ENCODE measurements around the gene UQCC5. TPM values are rescaled to one million over a fixed set of nuclear protein-coding genes. Genes with fewer than 3 reads are reported as not detected.

UQCC5 gene
- total and polyA plus RNA-seq, 3 donors from 2014 or later, result 23.0 to 37.0 (median 30.5) TPM

DNA sequence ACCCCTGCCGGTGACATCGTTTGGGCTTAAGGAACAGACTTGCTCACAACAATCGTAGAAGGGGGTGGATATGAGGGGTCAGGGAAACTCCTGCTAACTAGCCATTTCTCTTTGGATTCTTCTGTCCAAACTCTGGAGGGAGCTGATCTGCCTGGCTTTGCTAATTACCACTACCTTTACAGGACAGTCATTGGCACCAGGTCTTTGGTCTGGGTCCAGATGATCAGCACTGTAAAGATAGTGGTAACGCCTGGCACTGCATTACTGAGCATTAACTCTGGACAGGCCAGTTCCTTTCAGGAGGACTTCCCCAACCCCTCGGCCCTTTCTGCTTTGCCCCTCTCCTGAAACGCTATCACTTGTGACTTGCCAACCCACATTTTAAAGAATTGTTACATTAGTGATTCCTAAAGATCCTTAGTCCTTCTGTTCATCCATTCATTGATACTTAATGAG is 788 bp downstream of the UQCC5 start:
- no peak for DNase-seq
- Histone ChIP-seq H3K4me1 (peaks cover 37% of the 10 kb centered on the region), H3K4me3 (peak overlapping the region; percentile 66 to 83), H3K9me3 (no peaks in the 10 kb centered on the region), H3K27ac (peak overlapping the region; percentile 53 to 79), H3K36me3 (ENCODE audit: low read depth, missing control alignments) (no peaks in the 10 kb centered on the region), H3K27me3 (no peaks in the 10 kb centered on the region)
- TF ChIP-seq, protein P1, sequence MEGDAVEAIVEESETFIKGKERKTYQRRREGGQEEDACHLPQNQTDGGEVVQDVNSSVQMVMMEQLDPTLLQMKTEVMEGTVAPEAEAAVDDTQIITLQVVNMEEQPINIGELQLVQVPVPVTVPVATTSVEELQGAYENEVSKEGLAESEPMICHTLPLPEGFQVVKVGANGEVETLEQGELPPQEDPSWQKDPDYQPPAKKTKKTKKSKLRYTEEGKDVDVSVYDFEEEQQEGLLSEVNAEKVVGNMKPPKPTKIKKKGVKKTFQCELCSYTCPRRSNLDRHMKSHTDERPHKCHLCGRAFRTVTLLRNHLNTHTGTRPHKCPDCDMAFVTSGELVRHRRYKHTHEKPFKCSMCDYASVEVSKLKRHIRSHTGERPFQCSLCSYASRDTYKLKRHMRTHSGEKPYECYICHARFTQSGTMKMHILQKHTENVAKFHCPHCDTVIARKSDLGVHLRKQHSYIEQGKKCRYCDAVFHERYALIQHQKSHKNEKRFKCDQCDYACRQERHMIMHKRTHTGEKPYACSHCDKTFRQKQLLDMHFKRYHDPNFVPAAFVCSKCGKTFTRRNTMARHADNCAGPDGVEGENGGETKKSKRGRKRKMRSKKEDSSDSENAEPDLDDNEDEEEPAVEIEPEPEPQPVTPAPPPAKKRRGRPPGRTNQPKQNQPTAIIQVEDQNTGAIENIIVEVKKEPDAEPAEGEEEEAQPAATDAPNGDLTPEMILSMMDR (IDR thresholded peaks at IDR 0.05), result no peak
- TF ChIP-seq POLR2A (IDR thresholded peaks at IDR 0.05), result no peak
- 1 to 3% methylated on average over 6 of the region's 6 CpGs for WGBS, 2 donors
- intact Hi-C loops (cut with DNase I; ENCODE audit: low total_unique reads), result loop anchor here (5.0 kb wide), 1 partner anchor 50 kb away; no protein-coding TSS in a partner anchor

DNA sequence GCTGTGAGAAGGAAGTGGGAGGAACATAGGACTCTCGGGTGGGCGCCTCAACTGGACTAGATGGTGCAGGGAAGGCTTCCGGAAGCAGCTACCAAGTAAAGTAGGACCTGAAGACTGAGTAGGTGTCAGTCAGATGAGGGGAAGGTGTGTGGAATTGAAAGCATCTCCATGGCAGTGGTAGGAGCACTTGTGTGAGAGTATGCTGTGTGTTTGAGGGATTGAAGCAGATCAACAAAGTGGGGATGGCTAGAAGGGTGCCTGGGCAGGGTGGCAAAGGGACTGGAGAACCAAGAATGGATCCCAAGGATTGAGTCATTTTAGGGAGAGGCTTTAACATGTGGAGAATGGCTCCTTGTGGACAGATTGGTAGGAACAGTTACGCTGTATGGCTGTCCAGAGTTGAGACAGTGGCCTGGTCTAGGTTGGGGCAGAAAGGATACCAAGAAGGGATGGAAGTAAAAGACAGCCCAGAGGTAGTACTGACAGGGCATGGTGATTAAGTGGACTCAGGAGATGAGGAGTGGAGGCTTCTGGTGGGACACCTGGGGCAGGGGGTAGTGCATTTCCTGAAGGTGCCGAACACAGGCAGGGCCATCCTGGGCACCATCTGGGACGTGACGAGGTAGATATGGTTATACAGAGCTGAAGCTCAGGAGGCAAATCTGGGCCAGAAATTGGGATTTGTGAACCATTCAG is 1.5 kb downstream of the UQCC5 start:
- 56 to 62% methylated on average over 7 of the region's 7 CpGs for WGBS, 2 donors
- H3K27ac ChIP-seq, result peak overlapping the region in 1 of 2 donors; percentile 79
- TF ChIP-seq, protein P1 (IDR thresholded peaks at IDR 0.05), result no peak
- no peak for TF ChIP-seq POLR2A (IDR thresholded peaks at IDR 0.05)
- no peaks in the 10 kb centered on the region for H3K9me3 ChIP-seq
- peak overlapping the region; percentile 66 to 83 for H3K4me3 ChIP-seq
- intact Hi-C loops (cut with DNase I; ENCODE audit: low total_unique reads), result loop anchor here (5.0 kb wide), 1 partner anchor 51 kb away; no protein-coding TSS in a partner anchor
- H3K27me3 ChIP-seq, result no peaks in the 10 kb centered on the region
- H3K4me1 ChIP-seq, result peaks cover 32% of the 10 kb centered on the region
- peak; percentile 13 for DNase-seq
- no peaks in the 10 kb centered on the region for H3K36me3 ChIP-seq (ENCODE audit: low read depth, missing control alignments)

DNA sequence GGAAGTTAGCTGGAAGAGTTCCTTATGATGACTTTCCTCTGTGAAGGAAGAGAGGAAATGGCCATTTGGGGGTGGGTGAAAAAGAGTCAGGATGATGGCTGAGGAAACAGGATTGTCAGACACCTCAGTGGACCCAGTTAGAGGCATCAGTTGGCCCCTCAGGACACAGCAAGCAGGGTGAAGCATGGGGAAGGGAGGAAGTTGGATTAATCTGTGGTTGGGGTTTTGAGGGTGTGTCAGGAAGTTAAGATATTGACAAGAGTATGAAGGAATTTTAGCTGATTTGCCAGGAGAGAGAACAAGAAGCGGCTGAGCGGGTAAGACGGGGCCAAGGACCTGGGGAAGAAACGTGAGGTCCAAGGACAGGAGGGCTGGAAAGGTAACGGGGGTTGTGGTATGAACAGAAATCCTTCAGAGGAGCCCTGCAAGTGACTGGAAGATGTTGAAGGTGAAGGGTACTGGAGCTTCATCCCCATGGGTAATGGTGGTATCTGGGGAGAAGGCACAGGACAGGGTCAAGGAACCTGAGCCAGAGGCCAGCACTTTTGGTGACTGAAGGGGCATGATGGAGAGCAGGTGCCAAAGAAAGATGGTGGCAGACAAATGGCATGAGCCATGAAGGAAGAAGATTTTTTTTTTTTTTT is 2.7 kb downstream of the UQCC5 start:
- intact Hi-C loops (cut with DNase I; ENCODE audit: low total_unique reads), result loop anchor here (5.0 kb wide), 1 partner anchor 52 kb away; no protein-coding TSS in a partner anchor
- H3K4me1 ChIP-seq, result peaks cover 32% of the 10 kb centered on the region
- WGBS, 2 donors, result 86 to 92% methylated on average over 5 of the region's 5 CpGs
- no peaks in the 10 kb centered on the region for H3K36me3 ChIP-seq (ENCODE audit: low read depth, missing control alignments)
- no peak overlapping the region for H3K27ac ChIP-seq
- no peaks in the 10 kb centered on the region for H3K9me3 ChIP-seq
- DNase-seq, result no peak
- no peaks in the 10 kb centered on the region for H3K27me3 ChIP-seq
- no peak overlapping the region for H3K4me3 ChIP-seq
- TF ChIP-seq, protein P1 (IDR thresholded peaks at IDR 0.05), result no peak
- no peak for TF ChIP-seq POLR2A (IDR thresholded peaks at IDR 0.05)

DNA sequence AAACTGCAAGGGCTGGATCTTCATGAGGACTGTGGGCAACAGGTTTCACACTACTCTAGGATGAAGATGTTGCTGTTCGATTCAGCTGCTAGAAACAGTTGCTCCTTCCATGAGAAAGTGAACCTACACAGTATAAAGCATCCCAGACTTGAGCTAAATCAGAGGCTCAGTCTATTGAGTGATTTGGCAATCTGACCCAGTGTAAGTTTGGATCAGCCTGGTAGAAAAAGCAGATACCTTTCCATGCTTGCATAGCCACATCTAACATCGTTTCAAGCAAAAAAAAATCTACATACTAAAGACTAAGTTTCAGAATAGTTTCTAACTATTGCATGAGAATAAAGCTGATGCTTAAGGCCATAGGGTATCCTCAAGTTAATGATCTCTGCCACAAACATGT is 4.6 kb downstream of the UQCC5 start:
- 80 to 81% methylated on average over 2 of the region's 2 CpGs for WGBS, 2 donors

More for the DNA sequence above, 4.6 kb downstream of the UQCC5 start:
- TF ChIP-seq, protein P1 (IDR thresholded peaks at IDR 0.05), result no peak
- TF ChIP-seq POLR2A (IDR thresholded peaks at IDR 0.05), result no peak
- Histone ChIP-seq H3K4me3 (no peak overlapping the region), H3K4me1 (peaks cover 24% of the 10 kb centered on the region), H3K27ac (no peak overlapping the region), H3K36me3 (ENCODE audit: low read depth, missing control alignments) (no peaks in the 10 kb centered on the region), H3K9me3 (no peaks in the 10 kb centered on the region), H3K27me3 (no peaks in the 10 kb centered on the region)
- no peak for DNase-seq
- intact Hi-C loops (cut with DNase I; ENCODE audit: low total_unique reads), result no loop called here

All from testis (tissue), 3 donors.